ENCODE results near the gene COG4.

Gene COG4

GRCh38 chr16:70432723-70433457 is 90.5 kb downstream of the COG4 start (continued):
- TF ChIP-seq ZNF510 (tag by site-specific recombination; IDR thresholded peaks at IDR 0.05; ENCODE audit: insufficient replicate concordance): no peak

- ChIA-PET POLR2A (interaction anchor here (0.9 to 1.9 kb wide), 3 partner anchors 11 to 62 kb away, joined by 3 to 6 read pairs (median 3); no protein-coding TSS in a partner anchor), CTCF (interaction anchor here (0.6 kb wide), 1 partner anchor 339 kb away, joined by 4 read pairs; no protein-coding TSS in a partner anchor)
- no peak overlapping the region for H3K27ac ChIP-seq (ENCODE audit: extremely low read depth, low read depth, low read length)
- peaks cover 0 to 13% of the 10 kb centered on the region in 2 experiments; a peak in 1 of 3 replicates for H3K36me3 ChIP-seq (ENCODE audit: control insufficient read depth in 2 of 2, insufficient read depth in 1 of 2, low read length in 2 of 2)
- H3K9me3 ChIP-seq (ENCODE audit: control insufficient read depth, insufficient read depth, low read depth, low read length): no peaks in the 10 kb centered on the region
- no peak for TF ChIP-seq ZNF214 (tag by site-specific recombination; IDR thresholded peaks at IDR 0.05; ENCODE audit: borderline replicate concordance)
- no peak for TF ChIP-seq PRDM2 (tag by site-specific recombination; IDR thresholded peaks at IDR 0.05; ENCODE audit: borderline replicate concordance)
- no peak for TF ChIP-seq ZNF830 (tag by site-specific recombination; IDR thresholded peaks at IDR 0.05; ENCODE audit: low read depth)
- TF ChIP-seq ZNF121 (tag by site-specific recombination; IDR thresholded peaks at IDR 0.05): no peak
- no peak for TF ChIP-seq RBAK (tag by site-specific recombination; IDR thresholded peaks at IDR 0.05)
- TF ChIP-seq ZNF768 (tag by site-specific recombination; IDR thresholded peaks at IDR 0.05): no peak
- no peak for TF ChIP-seq AEBP2 (tag by site-specific recombination; IDR thresholded peaks at IDR 0.05; ENCODE audit: borderline replicate concordance)
- TF ChIP-seq ZSCAN23 (tag by site-specific recombination; IDR thresholded peaks at IDR 0.05): no peak
- no peak for TF ChIP-seq MEIS1 (CRISPR knock-in tag; IDR thresholded peaks at IDR 0.05; ENCODE audit: borderline replicate concordance)
- TF ChIP-seq ZNF626 (tag by site-specific recombination; IDR thresholded peaks at IDR 0.05): no peak
- TF ChIP-seq ZNF354C (tag by site-specific recombination; IDR thresholded peaks at IDR 0.05; ENCODE audit: borderline replicate concordance, low read depth): no peak
- TF ChIP-seq PBX3 (CRISPR knock-in tag; IDR thresholded peaks at IDR 0.05): no peak
- no peak for TF ChIP-seq IKZF3 (tag by site-specific recombination; IDR thresholded peaks at IDR 0.05)
- peaks cover 29% of the 10 kb centered on the region for H3K4me1 ChIP-seq (ENCODE audit: control insufficient read depth, insufficient read depth, low read length)
- H3K4me3 ChIP-seq (ENCODE audit: low read depth, low read length): no peak overlapping the region
These were observed 91.0 kb downstream of the COG4 start for GRCh38 chr16:70432356-70432722.
